CD4-positive, alpha-beta T cell treated with Interleukin-21 for 1 hour (primary cell): ENCODE measurements around the gene MYH16.
"Not testable (repeated sequence)": the region's sequence is repeated elsewhere in the genome, so short reads cannot be mapped to it uniquely, and the experiment has no call there.

Source experiments
- DNase-seq: peaks from one replicate; pipeline ENCODE4 v3.0.0-alpha.2; 2020

Gene MYH16

DNA sequence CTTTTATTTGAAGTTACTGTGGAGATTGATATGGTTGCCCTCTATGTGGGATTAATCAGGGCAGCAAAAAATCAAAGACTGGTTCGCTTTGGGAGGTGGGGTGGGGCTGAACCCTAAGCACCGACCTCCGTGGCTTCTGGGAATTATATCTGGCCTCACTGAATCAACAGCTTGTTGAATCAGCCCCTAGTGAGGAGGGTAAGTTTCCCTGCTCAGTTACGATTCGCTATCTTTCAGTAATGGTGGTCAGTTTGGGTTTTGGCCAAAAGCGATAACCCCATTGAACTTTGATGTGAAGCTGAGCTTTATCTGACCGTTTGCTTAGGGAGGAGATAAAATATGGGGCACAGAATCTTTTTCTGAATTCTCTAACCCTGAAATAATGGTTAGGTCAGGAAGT, 36.5 kb downstream of the MYH16 start:
- DNase-seq: no peak

- no peak for DNase-seq
Measured at GRCh38 chr7:99310004-99310403, 37.4 kb downstream of the MYH16 start.

DNA sequence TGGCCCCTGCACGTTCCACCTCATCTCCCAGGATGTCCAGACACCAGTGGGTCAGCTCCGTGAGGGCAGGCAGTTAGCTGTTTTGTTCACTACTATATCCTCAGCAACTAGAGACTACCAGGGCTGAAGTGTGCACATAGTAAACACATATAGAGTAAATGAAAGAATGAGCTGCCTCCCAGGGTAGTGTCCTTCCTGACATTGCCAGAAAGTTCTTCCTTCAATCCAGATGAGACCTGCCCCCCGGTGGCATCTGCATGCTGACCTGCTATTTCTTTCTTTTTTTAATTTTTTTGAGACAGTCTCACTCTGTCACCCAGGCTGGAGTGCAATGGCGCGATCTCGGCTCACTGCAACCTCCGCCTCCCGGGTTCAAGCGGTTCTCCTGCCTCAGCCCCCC, 39.1 kb downstream of the MYH16 start:
- DNase-seq: no peak

DNA sequence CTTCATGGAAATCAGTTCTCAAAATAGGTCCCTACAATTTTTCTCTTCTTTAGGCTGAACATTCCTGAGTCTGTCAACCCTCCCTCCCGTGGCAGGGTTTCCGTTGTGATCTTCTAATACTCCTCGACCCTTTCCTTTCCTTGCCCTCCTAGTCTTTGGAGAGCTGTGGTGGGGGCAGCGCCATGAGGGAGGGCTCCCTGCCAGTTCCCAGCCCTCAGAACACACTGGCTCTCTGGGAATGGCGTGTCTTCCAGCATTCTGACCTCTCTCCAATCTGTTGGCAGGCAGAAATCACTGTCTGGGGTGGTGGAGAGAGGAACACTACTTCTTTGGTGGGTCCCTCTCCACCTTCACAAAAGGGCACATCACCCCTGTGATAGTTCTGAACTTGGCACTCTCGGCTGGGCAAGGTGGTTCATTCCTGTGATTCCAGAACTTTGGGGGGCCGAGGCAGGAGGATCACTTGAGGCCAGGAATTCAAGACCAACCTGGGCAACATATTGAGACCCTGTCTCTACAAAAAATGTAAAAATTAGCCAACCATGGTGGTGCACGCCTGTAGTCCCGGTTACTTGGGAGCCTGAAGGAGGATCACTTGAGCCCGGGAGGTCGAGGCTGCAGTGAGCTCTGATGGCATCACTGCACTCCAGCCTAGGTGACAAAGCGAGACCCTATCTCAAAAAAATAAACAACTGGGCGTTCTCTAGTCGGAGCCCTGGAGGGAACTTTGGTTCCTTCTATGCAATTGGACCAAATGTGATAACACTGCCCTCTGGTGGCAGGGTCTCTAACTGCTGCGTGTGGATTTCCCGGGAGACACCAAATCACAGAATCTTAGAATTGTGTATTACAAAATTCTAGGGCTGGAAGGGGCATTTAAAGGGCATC, 39.9 kb downstream of the MYH16 start:
- DNase-seq: peak; percentile 71

GRCh38 chr7:99313204-99313573, 40.5 kb downstream of the MYH16 start:
- no peak for DNase-seq

DNA sequence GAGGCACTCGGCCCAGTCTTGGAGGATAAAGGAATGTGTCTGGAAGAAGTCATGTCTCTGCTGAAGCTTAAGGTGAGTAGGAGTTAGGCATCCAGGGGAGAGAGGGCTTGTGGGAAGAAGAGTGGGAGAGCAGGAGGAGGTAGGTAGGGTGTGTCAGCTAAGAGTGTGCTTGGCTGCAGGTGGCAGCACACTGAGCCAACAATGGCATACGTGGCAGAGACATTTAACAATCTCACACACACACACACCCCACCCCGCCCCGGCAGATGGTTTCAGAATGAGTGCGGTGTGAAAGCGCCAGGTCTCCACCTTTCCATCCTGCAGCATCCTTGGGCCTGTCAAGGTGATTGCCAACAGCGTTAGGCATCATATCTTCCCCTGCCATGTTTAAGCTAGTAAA, 41.9 kb downstream of the MYH16 start:
- DNase-seq: no peak

DNA sequence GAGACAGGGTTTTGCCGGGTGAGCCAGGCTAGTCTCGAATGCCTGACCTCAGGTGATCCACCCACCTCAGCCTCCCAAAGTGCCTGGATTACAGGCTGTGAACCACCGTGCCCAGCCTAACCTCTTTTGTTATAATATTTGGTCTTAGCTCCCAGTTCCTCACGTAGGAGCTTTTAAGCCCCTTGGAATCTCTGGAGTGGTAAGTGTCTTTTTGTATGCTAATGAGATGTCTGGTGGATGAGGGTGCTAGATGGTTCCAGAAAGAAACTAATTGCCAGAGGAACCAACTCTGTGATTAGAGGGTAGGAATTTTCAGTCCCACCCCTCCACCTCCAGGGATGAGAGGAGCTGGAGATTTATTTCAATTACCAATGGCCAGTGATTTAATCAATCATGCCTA, 47.7 kb downstream of the MYH16 start:
- no peak for DNase-seq

DNA sequence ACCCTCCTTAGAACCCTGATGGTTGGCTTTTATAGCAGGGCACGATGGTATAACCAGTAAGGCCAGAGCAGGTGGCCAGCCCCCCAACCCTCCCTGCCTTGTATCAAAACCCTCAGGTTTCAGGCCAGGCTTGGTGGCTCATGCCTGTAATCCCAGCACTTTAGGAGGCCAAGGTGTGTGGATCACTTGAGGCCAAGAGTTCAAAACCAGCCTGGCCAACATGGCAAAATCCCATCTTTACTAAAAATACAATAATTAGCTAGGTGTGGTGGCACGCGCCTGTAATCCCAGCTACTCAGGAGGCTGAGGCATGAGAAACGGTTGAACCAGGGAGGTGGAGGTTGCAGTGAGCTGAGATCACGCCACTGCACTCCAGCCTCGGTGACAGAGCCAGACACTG, 50.0 kb downstream of the MYH16 start:
- DNase-seq: not testable (repeated sequence)

GRCh38 chr7:99324559-99324958, 51.9 kb downstream of the MYH16 start:
- DNase-seq: no peak

DNA sequence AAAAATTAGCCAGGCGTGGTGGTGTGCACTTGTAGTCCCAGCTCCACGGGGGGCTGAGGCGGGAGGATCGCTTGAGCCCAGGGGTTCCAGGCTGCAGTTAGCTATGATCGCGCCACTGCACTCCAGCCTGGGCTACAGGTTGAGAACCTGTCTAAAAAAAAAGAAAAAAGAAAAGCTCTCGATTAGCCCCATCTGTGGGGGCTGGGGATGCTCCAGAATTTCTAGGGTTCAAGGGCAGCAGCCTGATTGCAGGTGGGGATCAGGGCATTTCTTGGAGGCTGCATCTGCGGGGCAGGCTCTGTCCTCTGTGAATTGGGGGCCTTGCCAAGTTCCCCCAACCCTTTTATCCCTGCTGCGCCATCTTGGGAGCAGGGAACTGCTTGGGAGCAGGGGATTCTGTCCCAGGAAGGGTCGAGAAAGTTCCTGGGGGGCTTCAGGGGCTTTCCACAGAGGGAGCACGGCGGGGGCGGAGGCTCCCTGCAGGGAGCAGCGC, 52.4 kb downstream of the MYH16 start:
- no peak for DNase-seq

- DNase-seq: peak; percentile 93
Measured at GRCh38 chr7:99325592-99326407, 53.2 kb downstream of the MYH16 start, which contains the start of gene ARPC1A. TSS of gene ARPC1A (plus strand) at chr7:99325898. CDS start at chr7:99333354, 7,456 bp downstream.

DNA sequence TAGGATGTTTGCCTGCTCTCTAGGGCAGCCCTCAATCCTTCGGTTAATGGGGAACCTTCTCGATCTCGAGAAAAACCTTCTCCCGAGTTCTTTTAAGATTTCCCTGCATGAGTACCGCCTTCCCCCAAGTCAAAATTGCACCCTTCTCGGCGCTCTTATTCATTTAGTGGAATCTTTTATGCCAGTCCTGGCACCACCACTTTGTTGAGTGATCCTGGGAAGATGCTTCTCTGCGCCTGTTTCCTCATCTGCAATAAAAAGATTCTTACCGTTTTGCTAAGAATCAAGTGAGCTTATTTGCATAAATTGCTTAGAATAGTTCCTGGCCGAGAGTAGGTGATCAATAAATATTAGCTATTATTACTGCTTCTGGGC, 53.8 kb downstream of the MYH16 start:
- DNase-seq: no peak

DNA sequence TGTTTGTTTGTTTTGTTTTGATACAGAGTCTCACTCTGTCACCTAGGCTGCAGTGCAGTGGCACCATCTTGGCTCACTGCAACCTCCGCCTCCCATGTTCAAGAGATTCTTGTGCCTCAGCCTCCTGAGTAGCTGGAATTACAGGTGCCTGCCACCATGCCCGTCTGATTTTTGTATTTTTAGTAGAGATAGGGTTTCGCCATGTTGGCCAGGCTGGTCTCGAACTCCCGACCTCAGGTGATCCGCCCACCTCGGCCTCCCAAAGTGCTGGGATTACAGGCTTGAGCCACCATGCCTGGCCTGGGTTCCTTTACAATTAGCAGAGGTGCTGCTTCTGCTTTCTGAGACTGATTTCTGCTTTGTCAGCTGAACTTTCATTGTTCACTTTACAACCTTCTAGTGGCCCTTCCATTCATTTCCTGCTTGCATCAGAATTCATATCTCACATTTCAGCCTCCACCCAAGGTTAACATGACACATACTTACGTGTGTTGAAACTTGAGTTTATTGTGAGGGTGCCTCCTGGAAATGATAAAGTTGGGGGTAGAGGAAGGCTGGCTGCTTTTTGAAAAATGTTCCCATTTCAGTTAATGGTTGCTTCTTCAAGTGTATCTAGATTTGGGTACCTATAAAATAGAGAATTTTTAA, 57.8 kb downstream of the MYH16 start:
- peak; percentile 18 for DNase-seq

DNA sequence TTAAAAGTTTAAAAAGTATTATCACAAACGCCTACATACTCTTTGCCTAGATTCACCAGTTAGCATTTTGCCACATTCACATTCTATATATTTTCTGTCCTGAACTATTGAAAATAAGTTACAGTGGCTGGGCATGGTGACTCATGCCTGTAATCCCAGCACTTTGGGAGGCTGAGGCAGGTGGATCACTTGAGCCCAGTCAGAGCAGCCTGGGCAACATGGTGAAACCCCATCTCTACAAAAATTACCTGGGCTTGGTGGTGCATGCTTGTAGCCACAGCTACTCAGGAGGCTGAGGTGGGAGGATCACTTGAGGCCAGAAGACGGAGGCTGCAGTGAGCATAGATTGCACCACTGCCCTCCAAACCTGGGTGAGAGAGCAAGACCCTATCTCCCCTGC, 58.4 kb downstream of the MYH16 start:
- no peak for DNase-seq

GRCh38 chr7:99339595-99339994, 67.0 kb downstream of the MYH16 start:
- no peak for DNase-seq

GRCh38 chr7:99340659-99341058, 68.0 kb downstream of the MYH16 start:
- DNase-seq: no peak

DNA sequence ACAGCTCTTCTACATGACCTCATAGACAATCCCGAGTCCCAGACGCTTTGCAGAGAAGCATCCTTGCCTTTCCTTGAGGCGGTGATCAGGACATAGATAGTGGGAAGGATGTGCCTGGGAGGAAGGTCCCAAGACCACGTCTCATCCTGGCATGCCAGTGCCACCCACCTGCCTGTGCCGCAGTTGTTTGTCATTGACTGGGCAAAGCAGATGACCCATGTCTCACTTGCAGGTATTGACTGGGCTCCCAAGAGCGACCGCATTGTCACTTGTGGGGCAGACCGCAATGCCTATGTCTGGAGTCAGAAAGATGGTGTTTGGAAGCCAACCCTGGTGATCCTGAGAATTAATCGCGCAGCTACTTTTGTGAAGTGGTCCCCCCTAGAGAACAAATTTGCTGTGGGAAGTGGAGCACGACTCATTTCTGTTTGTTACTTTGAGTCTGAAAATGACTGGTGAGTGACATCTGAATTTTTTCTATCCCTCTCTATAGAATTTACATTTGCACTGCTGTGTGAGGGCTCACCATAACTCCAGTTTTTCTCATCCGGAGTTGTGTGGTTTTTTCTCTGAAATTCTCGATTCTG, 71.5 kb downstream of the MYH16 start:
- no peak for DNase-seq

- not testable (repeated sequence) for DNase-seq
Measured at GRCh38 chr7:99350641-99351040, 78.0 kb downstream of the MYH16 start.

- no peak for DNase-seq
Measured at GRCh38 chr7:99352247-99352646, 79.6 kb downstream of the MYH16 start.

- DNase-seq: no peak
Measured at GRCh38 chr7:99355098-99355497, 82.5 kb downstream of the MYH16 start.

GRCh38 chr7:99357701-99358490, 85.3 kb downstream of the MYH16 start:
- no peak for DNase-seq

- DNase-seq: not testable (repeated sequence)
Measured at GRCh38 chr7:99358521-99358920, 85.9 kb downstream of the MYH16 start.
